NB4 (cell line): ENCODE measurements around the gene CSNK1A1.
"Not testable (repeated sequence)": the region's sequence is repeated elsewhere in the genome, so short reads cannot be mapped to it uniquely, and the experiment has no call there.

Experiments
- MYC ChIP-seq: IDR thresholded peaks from 2 replicates; pipeline ENCODE4 v1.6.1; 2011; ENCODE audit warnings: low read depth, low read length
- POLR2A ChIP-seq: IDR thresholded peaks from 2 replicates; pipeline ENCODE4 v1.6.1; 2011; ENCODE audit warnings: mild to moderate bottlenecking; ENCODE audit not compliant: insufficient read length; ENCODE audit errors: extremely low read depth
- TF ChIP-seq, protein P1 (sequence below): IDR thresholded peaks from one replicate; pipeline ENCODE4 v1.5.1; 2012; ENCODE audit warnings: low read depth, low read length
- TF ChIP-seq, protein P2 (sequence below): IDR thresholded peaks from 2 replicates; pipeline ENCODE4 v1.6.1; 2011; ENCODE audit warnings: low read depth, low read length

DNA sequence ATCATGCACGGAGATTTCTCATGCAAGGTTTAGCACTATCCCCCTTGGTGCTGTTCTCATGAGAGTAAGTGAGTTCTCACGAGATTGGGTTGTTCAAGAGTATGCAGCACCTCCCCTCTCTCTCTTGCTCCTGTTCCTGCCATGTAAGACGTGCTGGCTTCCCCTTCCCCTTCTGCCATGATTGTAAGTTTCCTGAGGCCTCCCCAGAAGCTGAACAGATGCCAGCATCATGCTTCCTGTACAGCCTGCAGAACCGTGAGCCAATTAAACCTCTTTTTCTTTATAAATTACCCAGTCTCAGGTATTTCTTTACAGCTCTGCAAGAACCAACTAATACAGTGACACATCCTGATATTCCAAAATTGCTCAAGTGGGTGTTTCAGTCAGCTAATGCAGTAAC lies 106.8 kb downstream of the CSNK1A1 start:
- TF ChIP-seq, protein P1, sequence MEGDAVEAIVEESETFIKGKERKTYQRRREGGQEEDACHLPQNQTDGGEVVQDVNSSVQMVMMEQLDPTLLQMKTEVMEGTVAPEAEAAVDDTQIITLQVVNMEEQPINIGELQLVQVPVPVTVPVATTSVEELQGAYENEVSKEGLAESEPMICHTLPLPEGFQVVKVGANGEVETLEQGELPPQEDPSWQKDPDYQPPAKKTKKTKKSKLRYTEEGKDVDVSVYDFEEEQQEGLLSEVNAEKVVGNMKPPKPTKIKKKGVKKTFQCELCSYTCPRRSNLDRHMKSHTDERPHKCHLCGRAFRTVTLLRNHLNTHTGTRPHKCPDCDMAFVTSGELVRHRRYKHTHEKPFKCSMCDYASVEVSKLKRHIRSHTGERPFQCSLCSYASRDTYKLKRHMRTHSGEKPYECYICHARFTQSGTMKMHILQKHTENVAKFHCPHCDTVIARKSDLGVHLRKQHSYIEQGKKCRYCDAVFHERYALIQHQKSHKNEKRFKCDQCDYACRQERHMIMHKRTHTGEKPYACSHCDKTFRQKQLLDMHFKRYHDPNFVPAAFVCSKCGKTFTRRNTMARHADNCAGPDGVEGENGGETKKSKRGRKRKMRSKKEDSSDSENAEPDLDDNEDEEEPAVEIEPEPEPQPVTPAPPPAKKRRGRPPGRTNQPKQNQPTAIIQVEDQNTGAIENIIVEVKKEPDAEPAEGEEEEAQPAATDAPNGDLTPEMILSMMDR, result not testable (repeated sequence)
- not testable (repeated sequence) for TF ChIP-seq POLR2A, MYC
- TF ChIP-seq, protein P2, sequence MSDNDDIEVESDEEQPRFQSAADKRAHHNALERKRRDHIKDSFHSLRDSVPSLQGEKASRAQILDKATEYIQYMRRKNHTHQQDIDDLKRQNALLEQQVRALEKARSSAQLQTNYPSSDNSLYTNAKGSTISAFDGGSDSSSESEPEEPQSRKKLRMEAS, result not testable (repeated sequence)
